Measurements from ENCODE around the gene SLC15A4.
A peak's percentile ranks its signal among the peaks of the same experiment; 100 is the strongest.
"Not testable (repeated sequence)": the region's sequence is repeated elsewhere in the genome, so short reads cannot be mapped to it uniquely, and the experiment has no call there.

SLC15A4 gene

DNA sequence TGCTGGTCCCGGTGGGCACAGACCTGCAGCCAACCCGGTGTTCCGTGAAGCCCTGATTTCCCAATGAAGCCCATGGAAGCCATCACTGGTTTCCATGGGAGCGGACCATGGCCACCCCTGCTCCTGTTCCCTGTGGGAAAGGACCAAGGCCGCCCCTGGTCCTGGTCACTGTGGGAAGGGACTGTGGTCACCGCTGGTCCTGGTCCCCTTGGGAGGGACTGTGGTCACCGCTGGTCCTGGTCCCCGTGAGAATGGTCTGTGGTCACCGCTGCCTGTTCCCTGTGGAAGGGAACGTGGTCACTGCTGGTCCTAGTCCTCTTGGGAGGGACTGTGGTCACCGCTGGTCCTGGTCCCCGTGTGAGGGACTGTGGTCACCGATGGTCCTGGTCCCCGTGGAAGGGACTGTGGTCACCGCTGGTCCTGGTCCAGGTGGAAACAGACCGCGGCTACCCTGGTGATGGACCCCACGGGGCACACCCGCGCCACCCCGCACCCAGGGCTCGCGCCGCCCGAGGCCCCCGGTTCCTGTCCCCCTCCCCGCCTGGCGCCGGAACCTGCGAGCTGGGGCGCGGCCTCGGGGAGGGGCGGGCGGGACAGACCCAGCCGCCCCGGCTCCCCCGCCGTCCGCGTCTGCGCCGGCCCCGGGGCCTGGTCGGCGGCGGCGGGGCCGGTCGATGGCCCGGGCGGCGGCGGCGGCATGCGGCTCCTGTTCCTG is 29.3 kb upstream of the SLC15A4 start, which contains the start of gene GLT1D1:
GLT1D1 (plus strand) TSS at position 594 of the 715 bp plus-strand sequence; CDS start at position 698, 104 bp downstream.
- TF ChIP-seq, protein P1, sequence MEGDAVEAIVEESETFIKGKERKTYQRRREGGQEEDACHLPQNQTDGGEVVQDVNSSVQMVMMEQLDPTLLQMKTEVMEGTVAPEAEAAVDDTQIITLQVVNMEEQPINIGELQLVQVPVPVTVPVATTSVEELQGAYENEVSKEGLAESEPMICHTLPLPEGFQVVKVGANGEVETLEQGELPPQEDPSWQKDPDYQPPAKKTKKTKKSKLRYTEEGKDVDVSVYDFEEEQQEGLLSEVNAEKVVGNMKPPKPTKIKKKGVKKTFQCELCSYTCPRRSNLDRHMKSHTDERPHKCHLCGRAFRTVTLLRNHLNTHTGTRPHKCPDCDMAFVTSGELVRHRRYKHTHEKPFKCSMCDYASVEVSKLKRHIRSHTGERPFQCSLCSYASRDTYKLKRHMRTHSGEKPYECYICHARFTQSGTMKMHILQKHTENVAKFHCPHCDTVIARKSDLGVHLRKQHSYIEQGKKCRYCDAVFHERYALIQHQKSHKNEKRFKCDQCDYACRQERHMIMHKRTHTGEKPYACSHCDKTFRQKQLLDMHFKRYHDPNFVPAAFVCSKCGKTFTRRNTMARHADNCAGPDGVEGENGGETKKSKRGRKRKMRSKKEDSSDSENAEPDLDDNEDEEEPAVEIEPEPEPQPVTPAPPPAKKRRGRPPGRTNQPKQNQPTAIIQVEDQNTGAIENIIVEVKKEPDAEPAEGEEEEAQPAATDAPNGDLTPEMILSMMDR (IDR thresholded peaks at IDR 0.05; ENCODE audit: low read depth, low read length, missing control alignments) = no peak
- DNase-seq (ENCODE audit: low read depth) = no peak
- H3K4me3 ChIP-seq (ENCODE audit: low read depth, low read length) = peak within 1 kb of the TSS; percentile 50

DNA sequence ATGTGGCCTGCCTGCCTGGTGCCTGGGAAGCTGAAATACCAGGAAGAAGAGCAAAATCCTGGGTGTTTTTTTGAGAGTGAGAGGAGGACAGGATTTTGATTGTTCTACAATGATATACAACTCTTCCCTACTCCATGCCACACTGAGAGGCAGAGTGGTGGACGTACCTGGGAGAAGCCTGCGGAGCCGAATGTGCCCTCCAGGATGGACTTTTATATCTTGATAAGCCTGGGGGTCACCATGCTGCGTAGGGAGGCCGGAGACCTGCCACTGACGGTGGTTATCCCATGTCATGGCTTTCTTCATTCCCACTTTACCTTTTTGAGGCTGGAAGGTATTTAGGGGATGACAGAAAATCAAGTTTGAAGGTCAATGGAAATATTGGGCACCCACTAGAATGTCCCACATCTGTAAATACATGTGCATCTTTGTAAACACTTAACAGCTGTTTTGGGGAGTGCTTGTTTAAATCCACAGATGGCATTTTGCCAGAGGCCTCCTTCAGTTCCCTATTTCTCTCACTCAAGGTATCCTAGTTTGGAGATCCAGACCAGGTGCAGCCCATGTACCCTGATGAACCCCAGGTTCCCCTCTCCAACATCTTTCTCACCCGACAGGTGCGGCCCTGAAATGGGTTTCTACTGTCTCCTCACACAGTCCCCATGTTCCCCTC is 28.4 kb upstream of the SLC15A4 start:
- TF ChIP-seq, protein P1 (IDR thresholded peaks at IDR 0.05; ENCODE audit: low read depth, low read length, missing control alignments) = no peak

DNA sequence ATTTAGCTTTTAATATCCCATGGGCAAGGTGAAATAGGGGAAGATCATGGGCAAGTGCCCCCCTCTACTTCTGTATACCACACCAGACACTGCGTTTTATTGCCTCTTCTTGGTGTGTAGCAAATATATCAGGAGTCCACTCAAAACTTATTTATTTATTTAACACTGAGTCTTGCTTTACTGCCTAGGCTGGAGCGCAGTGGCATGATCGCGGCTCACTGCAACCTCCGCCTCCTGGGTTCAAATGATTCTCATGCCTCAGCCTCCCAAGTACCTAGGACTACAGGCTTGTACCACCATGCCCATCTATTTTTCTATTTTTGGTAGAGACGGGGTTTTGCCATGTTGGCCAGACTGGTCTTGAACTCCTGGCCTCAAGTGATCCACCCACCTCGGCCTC is 27.7 kb upstream of the SLC15A4 start:
- H3K4me3 ChIP-seq (ENCODE audit: low read depth, low read length); DNase-seq (ENCODE audit: low read depth): not testable (repeated sequence)

More for the DNA sequence above, 28.4 kb upstream of the SLC15A4 start:
- no peak overlapping the region for H3K4me3 ChIP-seq (ENCODE audit: low read depth, low read length)
- no peak for DNase-seq (ENCODE audit: low read depth)

DNA sequence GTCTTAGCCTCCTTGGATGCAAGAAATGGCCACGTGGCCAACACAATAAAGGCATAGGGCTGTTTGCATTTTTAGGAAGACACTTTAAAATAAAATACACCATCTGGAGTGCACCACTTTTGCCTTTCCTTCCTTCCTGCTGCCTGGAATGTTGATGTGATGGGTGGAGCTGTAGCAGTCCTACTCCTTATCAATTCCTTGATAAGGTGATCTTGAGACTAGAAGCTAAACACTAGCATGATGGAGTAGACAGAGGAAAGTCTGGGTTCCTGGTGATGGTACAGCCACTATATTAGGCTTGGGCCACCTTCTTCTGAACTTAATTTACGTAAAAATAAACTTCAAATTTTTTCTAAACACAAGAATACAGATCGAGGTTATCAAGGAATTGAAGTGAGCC is 26.6 kb upstream of the SLC15A4 start:
- H3K4me3 ChIP-seq (ENCODE audit: low read depth, low read length) = no peak overlapping the region
- TF ChIP-seq, protein P1 (IDR thresholded peaks at IDR 0.05; ENCODE audit: low read depth, low read length, missing control alignments) = no peak
- no peak for DNase-seq (ENCODE audit: low read depth)

DNA sequence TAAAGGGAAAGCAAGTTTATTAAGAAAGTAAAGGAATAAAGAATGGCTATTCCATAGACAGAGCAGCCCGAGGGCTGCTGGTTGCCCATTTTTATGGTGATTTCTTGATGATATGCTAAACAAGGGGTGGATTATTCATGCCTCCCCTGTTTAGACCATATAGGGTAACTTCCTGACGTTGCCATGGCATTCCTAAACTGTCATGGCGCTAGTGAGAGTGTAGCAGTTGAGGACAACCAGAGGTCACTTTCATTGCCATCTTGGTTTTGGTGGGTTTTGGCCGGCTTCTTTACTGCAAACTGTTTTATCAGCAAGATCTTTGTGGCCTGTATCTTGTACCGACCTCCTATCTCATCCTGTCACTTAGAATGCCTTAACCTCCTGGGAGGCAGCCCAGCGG is 26.0 kb upstream of the SLC15A4 start:
- not testable (repeated sequence) for DNase-seq (ENCODE audit: low read depth); H3K4me3 ChIP-seq (ENCODE audit: low read depth, low read length)

DNA sequence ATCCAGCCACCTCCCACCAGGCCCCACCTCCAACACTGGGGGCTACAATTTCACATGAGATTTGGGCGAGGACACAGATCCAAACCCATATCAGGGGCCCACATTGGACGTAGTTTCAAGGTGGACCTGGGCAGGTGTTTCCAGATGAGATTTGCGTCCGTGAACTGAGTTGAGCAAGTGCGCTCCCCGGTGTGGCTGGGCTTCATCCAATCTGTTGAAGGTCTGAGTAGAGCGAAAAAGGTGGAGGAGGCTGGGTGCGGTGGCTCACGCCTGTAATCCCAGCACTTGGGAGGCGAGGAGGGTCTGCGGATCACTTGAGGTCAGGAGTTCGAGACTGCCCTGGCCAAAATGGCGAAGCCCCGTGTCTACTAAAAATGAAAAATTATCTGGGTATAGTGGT is 24.6 kb upstream of the SLC15A4 start:
- TF ChIP-seq, protein P1 (IDR thresholded peaks at IDR 0.05; ENCODE audit: low read depth, low read length, missing control alignments) = no peak
- no peak for DNase-seq (ENCODE audit: low read depth)
- H3K4me3 ChIP-seq (ENCODE audit: low read depth, low read length) = no peak overlapping the region

DNA sequence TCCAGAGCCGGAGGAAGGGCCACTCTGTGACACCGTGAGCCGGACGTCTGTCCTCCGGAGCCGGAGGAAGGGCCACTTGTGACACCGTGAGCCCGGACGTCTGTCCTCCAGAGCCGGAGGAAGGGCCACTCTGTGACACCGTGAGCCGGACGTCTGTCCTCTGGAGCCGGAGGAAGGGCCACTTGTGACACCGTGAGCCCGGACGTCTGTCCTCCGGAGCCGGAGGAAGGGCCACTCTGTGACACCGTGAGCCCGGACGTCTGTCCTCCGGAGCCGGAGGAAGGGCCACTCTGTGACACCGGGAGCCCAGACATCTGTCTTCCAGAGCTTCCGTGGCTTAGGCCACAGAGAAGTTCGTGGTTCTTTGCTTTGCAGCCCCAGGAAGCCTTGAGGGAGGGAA is 22.9 kb upstream of the SLC15A4 start:
- not testable (repeated sequence) for H3K4me3 ChIP-seq (ENCODE audit: low read depth, low read length); DNase-seq (ENCODE audit: low read depth)

DNA sequence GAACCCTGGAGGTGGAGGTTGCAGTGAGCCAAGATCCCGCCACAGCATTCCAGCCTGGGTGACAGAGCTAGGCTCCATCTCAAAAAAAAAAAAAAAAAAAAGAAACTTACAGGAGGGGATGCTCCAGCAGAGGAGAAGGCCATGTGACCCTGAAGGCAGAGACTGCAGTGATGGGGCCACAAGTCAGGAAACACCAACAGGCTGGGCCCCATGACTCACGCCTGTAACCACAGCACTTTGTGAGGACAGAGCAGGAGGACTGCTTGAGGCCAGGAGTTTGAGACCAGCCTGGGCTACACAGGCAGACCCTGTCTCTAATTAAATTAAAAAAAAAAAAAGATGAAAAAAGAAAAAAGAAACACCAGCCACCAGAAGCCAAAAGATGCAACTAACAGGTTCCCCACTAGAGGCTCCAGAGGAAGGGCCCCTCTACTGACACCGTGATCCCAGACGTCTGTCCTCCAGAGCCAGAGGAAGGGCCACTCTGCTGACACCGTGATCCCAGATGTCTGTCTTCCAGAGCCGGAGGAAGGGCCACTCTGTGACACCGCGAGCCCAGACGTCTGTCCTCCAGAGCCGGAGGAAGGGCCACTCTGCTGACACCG is 20.4 kb upstream of the SLC15A4 start:
- TF ChIP-seq, protein P1 (IDR thresholded peaks at IDR 0.05; ENCODE audit: low read depth, low read length, missing control alignments) = peak; percentile 59
- no peak for DNase-seq (ENCODE audit: low read depth)
- no peak overlapping the region for H3K4me3 ChIP-seq (ENCODE audit: low read depth, low read length)
